ENCODE measurements around the gene SCAANT1. TPM values are rescaled to one million over a fixed set of nuclear protein-coding genes. Genes with fewer than 3 reads are reported as not detected.

SCAANT1 gene
- total RNA-seq, 1 experiment from 2014 or later = not detected

GRCh38 chr3:63909431-63909830 is 2.8 kb downstream of the SCAANT1 start:
- Histone ChIP-seq H4K20me1 (ENCODE audit: insufficient read depth) (no peaks in the 10 kb centered on the region), H3F3A (ENCODE audit: insufficient read depth, low read depth) (no peaks in the 10 kb centered on the region), H2AFZ (no peak overlapping the region), H3K4me1 (replicated peaks; ENCODE audit: insufficient read depth) (peaks cover 20% of the 10 kb centered on the region), H3K79me2 (ENCODE audit: low read depth) (peaks cover 11% of the 10 kb centered on the region), H3K4me2 (no peak overlapping the region), H3K27me3 (ENCODE audit: insufficient read depth, low read depth) (no peaks in the 10 kb centered on the region), H3K9me2 (ENCODE audit: insufficient read depth) (no peaks in the 10 kb centered on the region), H3K9me3 (ENCODE audit: insufficient read depth, low read depth) (no peaks in the 10 kb centered on the region), H3K36me3 (ENCODE audit: low read depth) (no peaks in the 10 kb centered on the region), H3K4me3 (no peak overlapping the region), H3K27ac (no peak overlapping the region)
- TF ChIP-seq CTCF (conservative IDR thresholded peaks at IDR 0.05) (no peak), EZH2 (IDR thresholded peaks at IDR 0.05; ENCODE audit: low read depth) (no peak)
- BruUV-seq (replicated peaks) = no TSS peak
- intact Hi-C loops (cut with micrococcal nuclease; ENCODE audit: unreplicated experiment) = no loop called here
- ChIA-PET POLR2A (ENCODE audit: unreplicated experiment) (interaction anchor here (0.6 kb wide), 1 partner anchor 10 kb away, joined by 3 read pairs; no protein-coding TSS in a partner anchor), CTCF (no interaction called here)
- no peak for DNase-seq

- H3K36me3 ChIP-seq (ENCODE audit: low read depth) = no peaks in the 10 kb centered on the region
- H2AFZ ChIP-seq = no peak overlapping the region
- no peaks in the 10 kb centered on the region for H4K20me1 ChIP-seq (ENCODE audit: insufficient read depth)
- H3K9me2 ChIP-seq (ENCODE audit: insufficient read depth) = no peaks in the 10 kb centered on the region
- H3K27me3 ChIP-seq (ENCODE audit: insufficient read depth, low read depth) = no peaks in the 10 kb centered on the region
- H3K4me2 ChIP-seq = no peak overlapping the region
- DNase-seq = no peak
- CTCF ChIA-PET = no interaction called here
- peaks cover 8% of the 10 kb centered on the region for H3K79me2 ChIP-seq (ENCODE audit: low read depth)
- TF ChIP-seq EZH2 (IDR thresholded peaks at IDR 0.05; ENCODE audit: low read depth) (no peak), CTCF (conservative IDR thresholded peaks at IDR 0.05) (no peak)
- intact Hi-C loops (cut with micrococcal nuclease; ENCODE audit: unreplicated experiment) = no loop called here
- H3F3A ChIP-seq (ENCODE audit: insufficient read depth, low read depth) = no peaks in the 10 kb centered on the region
- H3K9me3 ChIP-seq (ENCODE audit: insufficient read depth, low read depth) = no peaks in the 10 kb centered on the region
- H3K27ac ChIP-seq = no peak overlapping the region
- H3K4me3 ChIP-seq = no peak overlapping the region
- no TSS peak for BruUV-seq (replicated peaks)
- POLR2A ChIA-PET (ENCODE audit: unreplicated experiment) = no interaction called here
- peaks cover 16% of the 10 kb centered on the region for H3K4me1 ChIP-seq (replicated peaks; ENCODE audit: insufficient read depth)
Observed at GRCh38 chr3:63908776-63909175, 3.4 kb downstream of the SCAANT1 start.

- H2AFZ ChIP-seq = no peak overlapping the region
- intact Hi-C loops (cut with micrococcal nuclease; ENCODE audit: unreplicated experiment) = no loop called here
- no peaks in the 10 kb centered on the region for H3F3A ChIP-seq (ENCODE audit: insufficient read depth, low read depth)
- peaks cover 2% of the 10 kb centered on the region; the same call in 1 of the 2 replicates for H3K79me2 ChIP-seq (ENCODE audit: low read depth)
- no peak overlapping the region for H3K27ac ChIP-seq
- no TSS peak for BruUV-seq (replicated peaks)
- H3K4me1 ChIP-seq (replicated peaks; ENCODE audit: insufficient read depth) = peaks cover 10% of the 10 kb centered on the region
- no peaks in the 10 kb centered on the region for H3K9me3 ChIP-seq (ENCODE audit: insufficient read depth, low read depth)
- POLR2A ChIA-PET (ENCODE audit: unreplicated experiment) = interaction anchor here (0.6 kb wide), 1 partner anchor 1884 kb away, joined by 3 read pairs; no protein-coding TSS in a partner anchor
- H3K4me2 ChIP-seq = no peak overlapping the region
- no peak for TF ChIP-seq EZH2 (IDR thresholded peaks at IDR 0.05; ENCODE audit: low read depth)
- TF ChIP-seq CTCF (conservative IDR thresholded peaks at IDR 0.05) = no peak
- H4K20me1 ChIP-seq (ENCODE audit: insufficient read depth) = no peaks in the 10 kb centered on the region
- no peaks in the 10 kb centered on the region for H3K36me3 ChIP-seq (ENCODE audit: low read depth)
- no peaks in the 10 kb centered on the region for H3K27me3 ChIP-seq (ENCODE audit: insufficient read depth, low read depth)
- CTCF ChIA-PET = no interaction called here
- H3K9me2 ChIP-seq (ENCODE audit: insufficient read depth) = no peaks in the 10 kb centered on the region
- H3K4me3 ChIP-seq = no peak overlapping the region
- no peak for DNase-seq
Observed at GRCh38 chr3:63908081-63908736, 4.0 kb downstream of the SCAANT1 start.
